ENCODE data around the gene CERS5. TPM values are rescaled to one million over a fixed set of nuclear protein-coding genes. Genes with fewer than 3 reads are reported as not detected.
"Not testable (repeated sequence)": the region's sequence is repeated elsewhere in the genome, so short reads cannot be mapped to it uniquely, and the experiment has no call there.

CERS5 gene
- total RNA-seq, 1 donor from 2014 or later: 51.9 TPM

DNA sequence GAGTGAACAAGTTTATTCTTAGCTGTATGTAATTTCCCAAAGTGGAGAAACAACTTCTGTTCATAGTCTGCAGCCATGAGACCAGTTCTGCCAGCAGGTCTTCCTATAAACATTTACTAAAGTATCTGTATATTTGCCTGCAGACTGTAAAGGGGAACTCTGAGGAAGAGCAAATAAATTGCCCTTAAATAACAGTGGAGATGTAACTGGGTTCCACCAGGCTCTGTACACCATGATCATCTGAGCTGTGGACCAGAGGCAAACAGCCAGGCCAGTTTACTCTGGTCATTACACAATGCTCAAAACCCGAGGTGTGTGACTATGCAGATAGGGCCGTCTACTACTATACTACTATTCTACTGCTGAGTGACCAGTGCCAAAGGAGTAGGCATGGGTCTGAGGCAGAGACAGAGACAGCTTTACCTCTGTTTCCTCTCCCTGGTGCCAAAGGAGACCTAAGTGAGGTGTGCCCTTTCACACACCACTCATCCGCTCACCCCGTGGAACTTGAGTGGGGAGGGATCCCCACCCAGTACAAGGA, 21.1 kb upstream of the CERS5 start:
- intact Hi-C loops (cut with DNase I): no loop called here
- ATAC-seq (peak; percentile 63), DNase-seq (ENCODE audit: low spot score) (no peak)

DNA sequence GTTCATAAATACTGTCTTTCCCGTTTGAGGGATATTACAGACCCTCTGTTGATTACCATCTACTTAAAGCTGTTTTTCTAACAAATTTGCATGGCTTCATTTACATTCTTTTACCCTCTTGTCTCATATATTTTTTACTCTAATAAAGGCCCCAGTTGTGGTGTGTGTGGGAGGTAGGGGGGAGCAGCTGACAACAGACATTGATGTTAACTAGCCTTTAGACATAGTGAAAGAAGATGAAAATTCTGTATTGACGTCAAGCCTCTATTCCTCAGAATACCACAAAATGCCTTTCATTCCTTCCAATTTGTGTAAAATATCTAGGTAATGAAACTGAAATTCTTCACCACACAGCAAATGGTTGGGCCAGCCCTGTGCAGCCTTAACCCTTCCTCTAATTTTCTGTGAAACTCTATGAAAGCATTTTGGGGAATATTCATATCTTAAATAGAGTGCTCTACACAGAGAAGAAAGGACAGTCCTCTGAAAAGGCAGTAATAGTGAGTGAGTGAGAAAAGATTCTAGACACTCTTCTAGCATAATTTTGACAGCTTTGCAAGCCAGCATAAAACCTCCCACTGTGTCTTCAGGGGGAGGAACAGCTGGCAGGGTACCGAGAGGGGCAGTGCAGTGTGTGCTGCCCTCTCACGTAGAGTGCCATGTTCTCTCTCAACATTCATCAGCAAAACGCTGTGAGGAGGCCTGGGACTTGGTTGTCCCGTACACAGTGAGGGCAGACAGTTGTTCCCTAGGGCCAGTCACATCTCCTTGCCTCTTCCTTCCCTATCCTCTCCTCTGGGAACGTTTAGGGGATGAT, 20.1 kb upstream of the CERS5 start:
- ATAC-seq (peak; percentile 70), DNase-seq (ENCODE audit: low spot score) (no peak)
- intact Hi-C loops (cut with DNase I): no loop called here

DNA sequence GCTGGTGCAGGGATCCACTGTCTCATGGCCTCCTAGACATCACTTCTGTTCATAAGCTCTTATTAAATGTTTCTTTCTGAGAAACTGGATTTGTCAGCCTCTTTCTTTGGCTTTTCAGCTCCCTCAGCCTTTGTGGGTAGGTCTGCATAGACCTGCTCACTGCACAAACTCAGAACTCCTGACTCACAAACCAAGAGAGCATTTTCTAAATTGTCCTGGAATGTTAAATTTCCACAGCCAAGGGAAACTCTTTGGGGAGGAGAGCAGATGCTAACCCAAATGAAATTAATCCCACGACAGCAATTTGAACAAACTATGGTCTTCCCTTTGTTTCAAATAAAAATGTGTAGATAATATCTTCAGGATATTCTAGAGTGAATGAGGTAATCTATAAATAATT, 19.5 kb upstream of the CERS5 start:
- intact Hi-C loops (cut with DNase I): no loop called here
- no peak for DNase-seq (ENCODE audit: low spot score)
- ATAC-seq: peak; percentile 61

DNA sequence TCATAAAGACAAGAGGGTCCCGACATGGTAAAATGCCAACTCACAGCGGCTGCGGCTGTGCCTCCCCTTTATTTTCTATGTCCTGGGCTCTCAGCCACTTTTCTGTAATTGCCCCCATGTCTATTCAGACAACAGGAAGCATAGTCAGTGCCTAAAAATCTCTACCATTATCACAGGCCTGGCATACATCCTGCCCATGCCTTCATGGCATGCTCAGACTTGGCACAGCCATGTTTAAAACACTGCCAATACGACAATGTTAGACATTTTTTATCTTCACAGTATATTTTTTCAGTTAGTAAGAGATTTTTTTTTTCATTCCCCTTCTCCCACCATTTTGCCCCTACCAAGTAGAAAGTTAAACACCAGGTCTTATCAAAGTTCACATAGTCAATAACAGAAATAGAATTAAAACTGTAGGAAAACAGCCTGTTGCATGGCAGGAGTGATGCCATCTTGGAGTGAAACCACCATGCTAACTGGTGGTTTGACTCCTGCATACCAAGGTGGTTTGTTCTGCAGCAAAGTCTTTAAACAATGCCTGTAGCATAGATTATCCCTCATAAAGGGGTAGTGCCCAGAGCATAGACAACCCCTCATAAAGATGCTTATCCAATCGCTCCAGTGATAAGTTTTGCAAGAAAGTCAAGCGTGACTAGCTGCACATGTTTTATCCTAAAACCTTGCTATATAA, 18.9 kb upstream of the CERS5 start:
- ATAC-seq (no peak), DNase-seq (ENCODE audit: low spot score) (no peak)
- intact Hi-C loops (cut with DNase I): no loop called here

DNA sequence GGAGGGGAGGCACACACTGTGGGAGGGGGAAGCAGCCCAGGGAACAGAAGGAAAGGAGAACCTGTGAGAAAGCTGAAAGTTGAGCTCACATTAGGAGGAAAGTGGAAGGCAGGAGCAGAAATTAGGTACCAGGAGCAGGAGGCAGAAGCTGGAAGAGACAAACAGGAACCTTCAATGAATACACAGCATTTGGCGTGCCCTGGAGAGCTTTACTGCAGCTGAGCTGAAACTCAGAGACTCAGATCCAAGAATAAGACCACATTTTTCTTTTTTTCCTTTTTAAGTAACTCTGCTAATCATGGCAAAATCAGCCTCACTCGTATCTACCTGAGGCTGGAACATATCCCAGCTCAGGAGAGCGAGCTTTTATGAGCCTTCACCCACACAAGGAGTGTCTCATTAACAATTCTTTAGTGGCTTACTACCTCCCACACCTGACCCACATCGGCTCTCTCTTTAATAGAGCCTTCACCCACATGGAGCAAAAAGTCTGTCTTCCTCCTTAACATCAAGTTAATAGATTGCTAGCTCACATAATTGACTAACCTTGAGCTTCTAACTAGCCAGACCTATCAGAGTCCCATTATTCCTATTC, 18.2 kb upstream of the CERS5 start:
- DNase-seq (ENCODE audit: low spot score) (no peak), ATAC-seq (no peak)
- intact Hi-C loops (cut with DNase I): no loop called here

DNA sequence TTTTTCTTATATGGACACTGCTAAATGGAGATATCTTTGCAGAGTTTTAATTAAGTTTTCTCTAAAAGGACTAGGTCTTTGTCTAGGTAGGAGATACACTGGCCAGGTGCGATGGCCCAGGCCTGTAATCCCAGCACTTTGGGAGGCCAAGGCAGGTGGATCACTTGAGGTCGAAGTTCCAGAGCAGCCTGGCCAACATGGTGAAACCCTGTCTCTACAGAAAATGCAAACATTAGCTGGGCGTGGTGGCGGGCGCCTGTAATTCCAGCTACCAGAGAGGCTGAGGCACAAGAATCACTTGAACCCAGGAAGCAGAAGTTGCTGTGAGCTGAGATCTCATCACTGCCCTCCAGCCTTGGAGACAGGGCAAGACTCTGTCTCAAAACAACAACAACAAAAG, 17.1 kb upstream of the CERS5 start:
- ATAC-seq: no peak

DNA sequence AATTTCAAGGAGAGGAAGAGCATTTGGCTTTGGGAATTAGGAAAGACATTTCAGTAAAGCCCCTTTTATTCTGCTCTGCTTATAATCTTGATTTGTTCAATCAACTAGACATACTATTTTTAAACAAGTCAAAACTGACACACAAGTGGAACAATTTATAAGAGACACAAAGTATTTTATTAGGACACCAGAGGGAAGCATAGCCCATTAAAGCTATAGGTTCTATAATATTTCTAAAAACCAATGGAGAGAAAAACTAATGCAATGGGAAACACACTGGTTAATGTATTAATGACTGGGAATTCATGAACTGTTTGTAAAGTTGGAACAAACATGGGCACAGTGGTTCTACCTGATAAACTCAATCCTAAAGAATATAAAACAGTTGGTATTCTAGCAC, 15.3 kb upstream of the CERS5 start:
- intact Hi-C loops (cut with DNase I): no loop called here
- ATAC-seq: no peak
- DNase-seq (ENCODE audit: low spot score): no peak

More for the DNA sequence above, 17.1 kb upstream of the CERS5 start:
- intact Hi-C loops (cut with DNase I): no loop called here
- no peak for DNase-seq (ENCODE audit: low spot score)

DNA sequence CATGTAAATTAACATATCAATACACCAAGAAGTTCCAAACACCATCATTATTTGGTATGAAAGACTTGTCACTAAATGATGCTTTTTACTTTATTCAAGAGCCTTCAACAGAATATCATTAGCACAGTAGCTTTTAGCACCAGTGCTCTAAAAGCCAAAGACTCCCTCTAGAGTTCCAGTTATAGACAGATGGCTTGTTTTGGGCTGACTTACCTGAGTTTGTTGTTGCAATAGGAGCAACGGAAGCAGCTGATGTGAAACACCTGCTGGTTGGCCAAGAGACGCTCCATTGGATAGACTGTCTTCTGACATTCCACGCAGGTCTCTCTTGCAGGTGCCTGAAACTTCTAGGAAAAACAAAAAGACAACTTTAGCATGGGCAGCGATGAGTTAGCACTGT, 14.5 kb upstream of the CERS5 start:
- intact Hi-C loops (cut with DNase I): no loop called here
- DNase-seq (ENCODE audit: low spot score) (no peak), ATAC-seq (no peak)

DNA sequence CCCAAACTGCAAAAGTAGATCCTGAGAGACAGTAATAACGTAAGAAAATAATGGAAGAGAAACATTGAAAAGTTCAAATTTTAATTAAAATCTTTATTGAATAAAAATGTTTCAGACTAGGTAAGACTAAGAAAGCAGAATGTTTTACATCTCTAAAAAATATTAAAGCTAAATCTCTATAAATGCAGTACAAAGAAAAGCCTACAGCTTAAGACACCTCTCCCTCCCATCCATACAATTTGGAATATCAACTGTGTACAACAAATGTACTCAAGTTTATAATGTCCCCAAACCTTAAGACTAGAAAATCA, 8.5 kb upstream of the CERS5 start:
- intact Hi-C loops (cut with DNase I): loop anchor here (10.0 kb wide), 1 partner anchor 101 kb away; no protein-coding TSS in a partner anchor
- DNase-seq (ENCODE audit: low spot score) (no peak), ATAC-seq (no peak)

DNA sequence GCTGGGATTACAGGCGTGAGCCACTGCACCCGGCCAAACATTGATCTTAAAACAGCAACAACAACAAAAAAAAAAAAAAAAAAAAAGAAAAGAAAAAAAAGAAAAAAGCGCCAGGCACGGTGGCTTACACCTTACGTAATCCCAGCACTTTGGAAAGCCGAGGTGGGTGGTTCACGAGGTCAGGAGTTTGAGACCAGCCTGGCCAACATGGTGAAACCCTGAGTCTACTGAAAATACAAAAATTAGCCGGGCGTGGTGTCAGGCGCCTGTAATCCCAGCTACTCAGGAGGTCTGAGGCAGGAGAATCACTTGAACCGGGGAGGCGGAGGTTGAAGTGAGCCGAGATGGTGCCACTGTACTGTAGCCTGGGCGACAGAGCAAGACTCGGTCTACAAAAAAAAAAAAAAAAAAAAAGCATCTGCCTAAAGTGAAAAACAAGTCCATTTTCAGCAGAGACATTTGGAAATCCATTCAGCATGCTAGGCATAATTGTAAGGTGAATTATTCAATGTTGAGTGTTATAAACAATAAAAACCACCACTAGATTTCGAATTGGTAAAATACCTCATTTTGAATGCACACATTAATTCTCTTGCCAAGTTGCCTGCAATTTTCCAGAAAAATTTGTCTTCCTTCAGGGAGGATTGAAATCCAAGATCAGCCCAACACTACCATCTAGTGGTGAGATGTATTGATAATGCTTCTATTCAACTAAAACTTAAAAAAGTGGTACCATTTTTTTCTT, 8.0 kb upstream of the CERS5 start:
- no peak for DNase-seq (ENCODE audit: low spot score)
- intact Hi-C loops (cut with DNase I): loop anchor here (10.0 kb wide), 1 partner anchor 100 kb away; no protein-coding TSS in a partner anchor
- peak; percentile 62 for ATAC-seq

DNA sequence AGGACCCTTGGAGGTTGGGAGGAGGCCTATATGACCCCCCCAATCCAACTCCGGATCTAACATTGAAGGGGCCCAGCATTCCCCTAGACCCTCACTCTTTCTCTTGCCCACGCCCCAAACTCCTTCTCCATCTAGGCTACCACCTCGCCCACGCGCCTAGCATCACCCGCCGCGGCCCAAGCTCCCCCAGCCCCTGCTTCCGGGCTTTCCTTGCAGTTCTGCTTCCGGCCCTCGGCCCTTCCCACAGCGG, 445 bp downstream of the CERS5 start:
- DNase-seq (ENCODE audit: low spot score) (peak; percentile 72), ATAC-seq (no peak)
- intact Hi-C loops (cut with DNase I): no loop called here

DNA sequence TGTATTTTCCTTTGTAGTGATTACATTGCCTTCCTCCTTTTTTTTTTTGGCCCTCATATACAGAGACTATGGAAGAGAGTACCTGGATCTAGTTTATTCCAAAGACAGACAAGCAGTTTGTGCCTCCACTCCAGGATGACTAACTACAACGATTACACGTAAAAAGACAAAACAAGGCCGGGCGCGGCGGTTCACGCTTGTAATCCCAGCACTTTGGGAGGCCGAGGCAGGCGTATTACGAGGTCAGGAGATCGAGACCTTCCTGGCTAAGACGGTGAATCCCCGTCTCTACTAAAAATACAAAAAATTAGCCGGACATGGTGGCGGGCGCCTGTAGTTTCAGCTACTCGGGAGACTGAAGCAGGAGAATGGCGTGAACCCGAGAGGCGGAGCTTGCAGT, 2.2 kb downstream of the CERS5 start:
- intact Hi-C loops (cut with DNase I): no loop called here
- no peak for ATAC-seq
- no peak for DNase-seq (ENCODE audit: low spot score)

DNA sequence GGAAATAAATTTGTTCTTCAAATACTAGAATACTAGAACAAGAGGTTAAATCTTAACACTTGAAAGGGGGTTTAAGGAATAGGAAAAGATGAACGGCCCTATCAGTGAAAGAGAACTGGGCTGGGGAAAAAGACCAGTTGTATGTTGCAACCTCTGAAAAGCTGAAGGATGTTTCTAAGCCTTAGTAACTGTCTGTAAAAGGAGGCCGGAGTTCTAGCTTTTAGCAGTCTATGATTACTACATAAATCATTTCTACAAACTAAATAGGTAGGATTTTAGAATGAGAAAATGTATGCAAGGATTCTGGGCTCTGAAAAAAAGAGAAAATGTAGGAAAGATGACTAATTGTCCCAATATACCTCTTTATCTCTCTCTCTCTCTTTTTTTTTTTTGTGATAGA, 4.9 kb downstream of the CERS5 start:
- intact Hi-C loops (cut with DNase I): no loop called here
- ATAC-seq (no peak), DNase-seq (ENCODE audit: low spot score) (no peak)

DNA sequence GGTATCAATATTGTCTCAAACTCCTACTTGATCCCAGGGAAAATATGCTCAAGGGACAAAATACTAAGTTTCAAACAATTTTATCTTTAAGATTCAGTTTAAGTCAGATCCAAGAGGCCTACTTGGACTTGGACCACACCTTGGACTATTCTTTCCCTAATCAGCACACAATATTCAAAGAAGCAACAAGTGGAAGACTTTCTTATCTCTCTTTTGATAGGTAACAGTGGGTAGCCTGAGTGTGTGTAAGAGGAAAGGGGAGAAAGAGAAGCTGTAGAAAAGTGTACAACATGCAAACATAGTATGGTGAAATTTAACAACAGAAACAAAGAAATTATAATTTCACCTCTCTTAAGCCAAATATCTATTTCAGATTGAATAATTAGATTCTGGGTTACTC, 6.5 kb downstream of the CERS5 start:
- ATAC-seq (no peak), DNase-seq (ENCODE audit: low spot score) (no peak)
- intact Hi-C loops (cut with DNase I): no loop called here

DNA sequence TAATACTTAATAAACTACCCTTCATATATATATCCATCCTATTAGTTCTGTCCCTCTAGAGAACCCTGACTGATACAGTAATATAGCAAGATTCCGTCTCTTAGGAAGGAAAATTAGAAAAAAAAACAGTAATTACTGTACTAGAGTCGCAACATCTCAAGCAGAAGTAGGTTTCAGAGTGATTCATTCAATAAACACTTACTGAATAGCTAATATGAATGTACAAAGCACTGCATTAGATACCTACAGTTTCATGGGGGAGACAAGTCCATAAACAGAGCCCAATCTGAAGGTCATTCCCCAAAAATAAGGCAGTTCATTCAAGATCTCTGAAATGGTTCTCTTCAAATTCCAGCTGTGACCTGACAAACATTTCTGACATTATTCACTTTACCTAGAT, 9.9 kb downstream of the CERS5 start:
- ATAC-seq: no peak
- DNase-seq (ENCODE audit: low spot score): no peak
- intact Hi-C loops (cut with DNase I): no loop called here

DNA sequence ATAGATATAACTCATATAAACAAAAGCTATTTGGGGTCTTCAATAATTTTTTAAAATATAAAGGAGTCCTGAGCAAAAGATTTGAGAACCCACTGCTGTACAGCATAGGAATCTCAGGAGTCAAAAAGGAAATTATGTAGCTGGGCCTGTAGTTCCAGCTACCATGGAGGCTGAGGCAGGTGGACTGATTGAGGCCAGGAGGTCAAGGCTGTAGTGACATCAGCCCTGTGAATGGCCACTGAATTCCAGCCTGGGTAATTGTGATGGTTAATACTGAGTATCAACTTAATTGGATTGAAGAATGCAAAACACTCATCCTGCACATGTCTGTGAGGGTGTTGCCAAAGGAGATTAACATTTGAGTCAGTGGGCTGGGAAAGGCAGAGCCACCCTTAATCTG, 10.5 kb downstream of the CERS5 start:
- ATAC-seq (no peak), DNase-seq (ENCODE audit: low spot score) (no peak)
- intact Hi-C loops (cut with DNase I): no loop called here

DNA sequence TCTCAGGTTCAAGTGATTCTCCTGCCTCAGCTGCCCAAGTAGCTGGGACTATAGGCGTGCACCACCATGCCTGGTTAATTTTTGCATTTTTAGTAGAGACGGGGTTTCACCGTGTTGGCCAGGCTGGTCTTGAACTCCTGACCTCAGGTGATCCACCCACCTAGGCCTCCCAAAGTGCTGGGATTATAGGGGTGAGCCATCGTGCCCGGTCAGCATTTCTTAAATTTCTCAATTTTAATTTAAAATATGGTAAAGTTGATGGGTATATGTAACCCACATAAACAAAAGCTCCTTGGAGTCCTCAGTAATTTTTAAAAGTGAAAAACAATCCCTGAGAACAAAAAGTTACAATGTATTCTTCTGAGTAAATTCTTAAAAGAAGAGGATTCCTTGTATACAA, 12.2 kb downstream of the CERS5 start:
- DNase-seq (ENCODE audit: low spot score); intact Hi-C loops (cut with DNase I); ATAC-seq: not testable (repeated sequence)

DNA sequence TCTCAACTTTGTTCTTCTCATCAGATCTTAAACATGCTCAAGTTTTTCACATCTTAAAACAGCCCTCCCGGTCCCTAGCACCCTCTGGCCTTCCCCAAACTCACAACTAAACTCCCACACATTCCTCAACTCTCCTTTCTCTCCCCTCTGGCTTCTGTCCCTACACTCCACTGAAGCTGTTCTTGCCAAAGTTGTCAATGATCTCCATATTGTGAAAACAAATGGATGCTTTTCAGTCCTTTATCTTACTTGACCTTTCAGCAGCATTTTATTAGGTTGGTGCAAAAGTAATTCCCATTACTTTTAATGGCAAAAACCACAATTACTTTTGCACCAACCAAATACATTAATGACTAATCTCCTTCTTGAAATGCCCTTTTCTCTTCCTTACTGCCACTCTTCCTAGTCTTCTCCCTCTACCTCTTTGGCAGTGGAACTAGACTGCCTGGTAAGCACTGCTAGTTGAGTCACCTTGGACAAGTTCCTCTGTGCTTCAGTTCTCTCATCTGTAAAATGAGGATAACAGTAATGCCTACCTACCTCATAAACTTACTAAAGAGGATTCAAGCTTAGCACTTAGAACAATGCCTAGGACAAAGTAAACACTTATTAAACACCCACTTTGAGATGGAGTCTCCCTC, 16.0 kb downstream of the CERS5 start:
- DNase-seq (ENCODE audit: low spot score) (no peak), ATAC-seq (no peak)
- intact Hi-C loops (cut with DNase I): no loop called here

DNA sequence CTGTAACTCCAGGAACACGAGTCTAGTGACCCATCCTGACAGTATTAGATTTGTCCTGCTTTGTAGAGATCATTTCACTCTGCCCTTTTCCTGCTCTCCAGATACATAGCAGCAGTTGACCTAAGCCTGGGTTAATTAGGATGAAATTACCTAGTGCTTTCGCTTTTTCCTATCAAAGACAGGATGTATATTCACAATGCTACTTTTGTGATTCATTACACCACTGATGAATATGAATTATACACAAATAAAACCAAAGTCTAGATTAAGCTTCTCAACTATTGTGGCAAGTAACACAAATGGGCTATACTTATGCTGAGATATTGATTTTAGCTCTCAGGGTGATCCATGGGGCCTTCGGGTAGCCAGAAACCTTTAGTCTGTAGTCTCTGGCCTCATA, 17.9 kb downstream of the CERS5 start:
- no peak for DNase-seq (ENCODE audit: low spot score)
- intact Hi-C loops (cut with DNase I): no loop called here

More for the DNA sequence above, 17.9 kb downstream of the CERS5 start:
- ATAC-seq: no peak

All from sciatic nerve (tissue), 2 donors.